Body of pancreas (tissue), 4 donors: Measurements from ENCODE around the gene NT5C2.

Experiments used
- CTCF ChIP-seq, 7 experiments: fragments of 450-650 bp in 4 of 7; fragments of 200-600 bp in 3 of 7; sonication (generic) in 3 of 7; IDR thresholded peaks; one replicate each; pipeline ENCODE4 v1.5.1; 2016 to 2019; ENCODE audit warnings: antibody characterized with exemption in 7 of 7
- POLR2A ChIP-seq, 3 donors: fragments of 450-650 bp; IDR thresholded peaks; one replicate each; pipeline ENCODE4 v1.6.1; 2016; ENCODE audit warnings: antibody characterized with exemption in 3 of 3, mild to moderate bottlenecking in 2 of 3

- TF ChIP-seq CTCF (IDR thresholded peaks at IDR 0.05) (no peak), POLR2A (IDR thresholded peaks at IDR 0.05) (peak in 1 of 3 donors; percentile 11)
Measured at GRCh38 chr10:103231047-103231551, 38.0 kb upstream of the NT5C2 start.
